NT2/D1 (cell line): ENCODE data around the gene ASB3.

Experiments
- YY1 ChIP-seq: IDR thresholded peaks from 2 replicates; pipeline ENCODE4 v1.6.1; 2011; ENCODE audit not compliant: insufficient read length, insufficient read depth
- ZNF274 ChIP-seq: IDR thresholded peaks from 2 replicates; pipeline ENCODE4 v1.6.1; 2011; ENCODE audit warnings: mild to moderate bottlenecking, low read depth, low read length

DNA sequence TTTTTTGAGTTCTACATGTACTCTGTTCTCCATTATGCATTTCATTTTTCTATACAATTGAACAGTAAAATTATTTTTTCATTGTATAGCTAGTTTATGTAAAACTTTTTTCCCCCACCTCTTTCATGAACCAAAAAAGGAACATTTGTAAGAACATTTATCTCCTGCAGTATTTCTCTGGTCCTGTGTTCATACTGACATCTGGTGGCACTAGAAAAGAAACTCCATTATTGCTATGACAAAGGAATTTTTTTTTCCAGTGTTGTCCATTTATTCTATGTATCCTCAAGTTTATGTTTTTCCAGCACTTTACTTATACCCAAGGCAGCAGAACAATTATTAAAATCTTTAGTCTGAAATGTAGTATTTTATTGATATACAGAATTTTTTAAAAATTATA is 46.6 kb downstream of the ASB3 start:
- no peak for TF ChIP-seq YY1
- TF ChIP-seq ZNF274, result no peak
